LoVo (cell line): ENCODE data around the gene TNFRSF1B.

Source experiments
- DNase-seq: peaks from one replicate; pipeline ENCODE4 v3.0.0-alpha.2; 2016; ENCODE audit warnings: low spot score

TNFRSF1B gene

GRCh38 chr1:12158357-12159092 is 8.3 kb upstream of the TNFRSF1B start:
- DNase-seq: no peak

- DNase-seq: peak; percentile 66
Observed at GRCh38 chr1:12159816-12160215, 7.0 kb upstream of the TNFRSF1B start.

GRCh38 chr1:12161324-12161661 is 5.5 kb upstream of the TNFRSF1B start:
- DNase-seq: no peak

GRCh38 chr1:12161662-12162458 is 4.9 kb upstream of the TNFRSF1B start:
- DNase-seq: peak; percentile 92

- no peak for DNase-seq
Observed at GRCh38 chr1:12162459-12163137, 4.2 kb upstream of the TNFRSF1B start.

GRCh38 chr1:12163210-12163609 is 3.6 kb upstream of the TNFRSF1B start:
- DNase-seq: no peak

- no peak for DNase-seq
Observed at GRCh38 chr1:12164210-12164609, 2.6 kb upstream of the TNFRSF1B start.

- DNase-seq: no peak
Observed at GRCh38 chr1:12165342-12165741, 1.4 kb upstream of the TNFRSF1B start.

GRCh38 chr1:12167493-12168429 is 970 bp downstream of the TNFRSF1B start:
- DNase-seq: no peak

- no peak for DNase-seq
Observed at GRCh38 chr1:12168451-12169160, 1.8 kb downstream of the TNFRSF1B start.

GRCh38 chr1:12169442-12170135 is 2.8 kb downstream of the TNFRSF1B start:
- no peak for DNase-seq

GRCh38 chr1:12170263-12170671 is 3.5 kb downstream of the TNFRSF1B start:
- no peak for DNase-seq

- DNase-seq: no peak
Observed at GRCh38 chr1:12171206-12172041, 4.6 kb downstream of the TNFRSF1B start.

GRCh38 chr1:12172042-12172851 is 5.5 kb downstream of the TNFRSF1B start:
- DNase-seq: no peak

GRCh38 chr1:12173041-12173509 is 6.3 kb downstream of the TNFRSF1B start:
- DNase-seq: no peak

GRCh38 chr1:12173631-12174121 is 6.9 kb downstream of the TNFRSF1B start:
- no peak for DNase-seq

- DNase-seq: no peak
Observed at GRCh38 chr1:12174924-12175810, 8.4 kb downstream of the TNFRSF1B start.
